Astrocyte of the cerebellum (primary cell): ENCODE data around the gene PRKX.
A peak's percentile ranks its signal among the peaks of the same experiment; 100 is the strongest.
"Not testable (repeated sequence)": the region's sequence is repeated elsewhere in the genome, so short reads cannot be mapped to it uniquely, and the experiment has no call there.

ENCODE experiments used
- DNase-seq: peaks from one replicate; pipeline ENCODE4 v3.0.0-alpha.2; 2011; ENCODE audit warnings: low read depth
- H3K4me3 ChIP-seq: 2 replicates; pipeline ENCODE4 v1.5.1; 2011; ENCODE audit warnings: mild to moderate bottlenecking, low read depth, low read length, moderate library complexity
- in situ Hi-C: cut with HindIII; loops from 2 replicates; pipeline ENCODE4 v1.10.0; 2017; ENCODE audit warnings: low sequenced_read_pairs
- TF ChIP-seq, protein P1 (sequence below): IDR thresholded peaks from 2 replicates; pipeline ENCODE4 v1.5.1; 2012; ENCODE audit warnings: low read length, low read depth, moderate library complexity, mild to moderate bottlenecking; ENCODE audit errors: missing control alignments

The PRKX gene

DNA sequence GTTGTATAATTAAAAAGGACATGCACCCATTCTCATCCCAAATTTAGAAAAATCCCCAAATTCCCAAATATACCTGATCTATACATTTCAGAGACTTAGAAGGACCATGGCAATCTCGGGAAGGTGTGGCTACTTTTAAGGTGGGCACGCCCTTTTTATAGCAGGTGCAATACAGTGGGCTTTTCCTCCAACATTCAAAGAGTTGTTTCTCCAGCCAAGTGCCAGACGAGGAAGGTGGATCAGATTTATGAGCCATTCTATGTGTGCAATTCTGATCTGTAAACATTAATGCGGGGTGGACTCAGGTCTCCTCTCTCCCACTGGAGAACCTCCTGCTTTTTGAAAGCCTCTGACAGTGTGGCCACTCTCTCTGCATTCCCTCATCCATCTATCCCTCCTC, 33.8 kb downstream of the PRKX start:
- no peak overlapping the region for H3K4me3 ChIP-seq
- TF ChIP-seq, protein P1, sequence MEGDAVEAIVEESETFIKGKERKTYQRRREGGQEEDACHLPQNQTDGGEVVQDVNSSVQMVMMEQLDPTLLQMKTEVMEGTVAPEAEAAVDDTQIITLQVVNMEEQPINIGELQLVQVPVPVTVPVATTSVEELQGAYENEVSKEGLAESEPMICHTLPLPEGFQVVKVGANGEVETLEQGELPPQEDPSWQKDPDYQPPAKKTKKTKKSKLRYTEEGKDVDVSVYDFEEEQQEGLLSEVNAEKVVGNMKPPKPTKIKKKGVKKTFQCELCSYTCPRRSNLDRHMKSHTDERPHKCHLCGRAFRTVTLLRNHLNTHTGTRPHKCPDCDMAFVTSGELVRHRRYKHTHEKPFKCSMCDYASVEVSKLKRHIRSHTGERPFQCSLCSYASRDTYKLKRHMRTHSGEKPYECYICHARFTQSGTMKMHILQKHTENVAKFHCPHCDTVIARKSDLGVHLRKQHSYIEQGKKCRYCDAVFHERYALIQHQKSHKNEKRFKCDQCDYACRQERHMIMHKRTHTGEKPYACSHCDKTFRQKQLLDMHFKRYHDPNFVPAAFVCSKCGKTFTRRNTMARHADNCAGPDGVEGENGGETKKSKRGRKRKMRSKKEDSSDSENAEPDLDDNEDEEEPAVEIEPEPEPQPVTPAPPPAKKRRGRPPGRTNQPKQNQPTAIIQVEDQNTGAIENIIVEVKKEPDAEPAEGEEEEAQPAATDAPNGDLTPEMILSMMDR, result no peak
- DNase-seq, result no peak
- in situ Hi-C loops, result no loop called here

- TF ChIP-seq, protein P1, result no peak
- H3K4me3 ChIP-seq, result no peak overlapping the region
- peak; percentile 6 for DNase-seq
- in situ Hi-C loops, result no loop called here
Observed at GRCh38 chrX:3678328-3678727, 35.1 kb downstream of the PRKX start.

DNA sequence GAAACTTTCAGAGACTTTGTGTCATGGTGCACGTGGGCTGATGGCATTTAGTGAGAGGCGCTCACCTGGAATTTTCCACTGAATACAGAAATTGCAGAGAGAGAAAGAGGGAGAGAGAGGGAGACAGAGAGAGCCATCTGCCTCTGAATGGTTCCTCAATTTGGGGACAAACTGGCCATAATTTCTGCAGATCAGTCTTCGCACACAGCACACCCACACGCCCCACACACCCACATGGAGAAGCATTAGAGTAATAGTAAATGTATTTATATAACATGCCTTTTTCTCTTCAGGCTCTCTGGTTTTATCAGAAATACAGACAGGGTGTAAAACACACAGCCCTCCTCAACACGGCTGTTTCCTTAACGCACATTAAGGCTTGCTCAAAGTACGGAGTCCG, 38.6 kb downstream of the PRKX start:
- TF ChIP-seq, protein P1, result no peak
- DNase-seq, result no peak
- in situ Hi-C loops, result no loop called here
- H3K4me3 ChIP-seq, result no peak overlapping the region

- TF ChIP-seq, protein P1, result no peak
- in situ Hi-C loops, result no loop called here
- H3K4me3 ChIP-seq, result no peak overlapping the region
- DNase-seq, result no peak
Observed at GRCh38 chrX:3669841-3670475, 43.5 kb downstream of the PRKX start.

DNA sequence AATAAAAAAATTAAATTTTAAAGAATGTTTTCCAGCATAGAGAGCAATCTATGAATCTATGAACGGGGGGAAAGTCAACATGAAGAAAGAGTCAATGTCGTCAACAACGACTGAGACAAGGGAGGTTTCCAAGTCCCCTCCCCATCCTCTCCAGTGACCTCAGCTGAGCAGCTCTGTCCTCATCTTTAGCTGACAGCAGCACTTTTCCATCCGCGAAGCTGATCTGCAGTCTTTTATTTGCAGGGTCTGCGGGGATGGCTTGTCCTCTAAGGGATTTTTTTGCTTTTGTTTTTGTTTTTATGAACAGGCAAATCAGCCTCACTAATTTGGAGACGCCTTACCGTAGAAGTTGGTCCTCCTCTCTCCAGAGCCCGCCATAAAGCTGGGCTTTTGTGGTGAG, 46.5 kb downstream of the PRKX start:
- DNase-seq, result no peak
- TF ChIP-seq, protein P1, result no peak
- no peak overlapping the region for H3K4me3 ChIP-seq
- in situ Hi-C loops, result no loop called here

DNA sequence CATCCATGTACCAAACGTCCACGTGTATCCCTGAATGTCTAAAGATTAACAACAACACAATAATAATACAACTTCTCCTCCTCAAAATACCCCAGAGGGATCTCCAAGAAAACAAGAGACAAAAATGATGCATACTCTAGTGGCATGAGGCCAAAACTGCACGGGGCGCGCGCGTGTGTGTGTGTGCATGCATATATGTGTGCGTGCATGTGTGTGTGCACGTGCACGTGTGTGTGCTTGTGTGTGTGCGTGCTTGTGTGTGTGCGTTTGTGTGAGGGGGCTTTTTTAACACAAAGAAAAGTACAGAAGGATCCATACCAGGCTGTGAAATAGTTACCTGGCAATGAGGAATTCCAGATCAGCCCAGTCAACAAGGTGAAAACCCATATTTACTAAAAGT, 48.5 kb downstream of the PRKX start:
- TF ChIP-seq, protein P1, result no peak
- no peak overlapping the region for H3K4me3 ChIP-seq
- DNase-seq, result no peak
- in situ Hi-C loops, result no loop called here

DNA sequence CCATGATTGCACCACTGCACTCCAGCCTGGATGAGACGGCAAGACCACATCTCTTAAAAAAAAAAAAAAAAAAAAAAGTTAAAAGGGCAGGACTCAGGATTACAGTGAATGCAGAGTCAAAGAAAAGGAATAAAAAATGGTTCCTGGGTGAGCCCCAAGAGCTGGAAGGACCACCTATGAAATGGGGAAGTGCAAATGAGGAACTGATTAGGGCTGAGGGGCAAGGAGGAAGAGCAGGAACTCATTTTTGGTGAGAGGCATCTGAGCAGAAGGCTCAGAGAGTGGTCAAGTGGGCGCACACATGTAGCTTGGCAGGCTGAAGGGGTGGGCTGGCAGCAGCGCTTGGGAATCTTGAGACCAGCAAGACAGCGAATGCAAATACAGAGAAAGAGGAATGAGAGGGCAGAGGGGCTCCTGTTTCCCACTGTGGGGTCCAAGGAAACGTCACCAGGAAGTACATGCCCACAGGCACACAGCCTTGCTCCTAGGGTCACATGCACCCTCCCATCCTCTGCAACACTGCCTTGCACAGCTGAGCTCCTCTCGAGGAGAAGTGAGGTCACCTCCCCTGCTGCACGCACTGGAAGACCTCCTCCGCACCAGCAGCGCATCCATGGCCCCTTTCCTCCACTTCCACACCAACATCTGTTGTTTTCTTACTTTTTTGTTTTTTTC, 49.7 kb downstream of the PRKX start:
- in situ Hi-C loops, DNase-seq, H3K4me3 ChIP-seq: not testable (repeated sequence)
